Dorsolateral prefrontal cortex (tissue), 118 donors: ENCODE results near the gene HSPA1A. TPM values are rescaled to one million over a fixed set of nuclear protein-coding genes. Genes with fewer than 3 reads are reported as not detected.

Source experiments
- total RNA-seq, 120 experiments: library from RNA; stranded (reverse); gene quantifications; one replicate each; pipeline versions ENCODE4 v1.2.3 to v1.2.4, GENCODE V29; 2022

HSPA1A gene
- total RNA-seq, 120 experiments from 2014 or later = 73.4 to 4,082 (median 220) TPM

Other genes starting within 250 kb of the HSPA1A start
- 1 to 10 TPM in 4 of 120 experiments, under 1 TPM in 44, not detected in 72; 0.30 to 1.9 (median 0.53) TPM for gene LTA, start 243.3 kb upstream of the HSPA1A start, total RNA-seq
- 1 to 10 TPM in 5 of 120 experiments, under 1 TPM in 34, not detected in 81; 0.23 to 1.3 (median 0.41) TPM for gene TNF, start 240.0 kb upstream of the HSPA1A start, total RNA-seq
- 1 to 10 TPM in 33 of 120 experiments, under 1 TPM in 37, not detected in 50; 0.36 to 2.6 (median 0.98) TPM for gene LTB, start 233.1 kb upstream of the HSPA1A start, total RNA-seq
- gene LST1, start 229.3 kb upstream of the HSPA1A start, total RNA-seq = 10 to 100 TPM in 51 of 120 experiments, 1 to 10 TPM in 69; 2.0 to 32.2 (median 9.3) TPM
- gene NCR3, start 222.5 kb upstream of the HSPA1A start, total RNA-seq = 1 to 10 TPM in 4 of 120 experiments, under 1 TPM in 3, not detected in 113; 0.69 to 1.9 (median 1.1) TPM
- 10 to 100 TPM in 90 of 120 experiments, 1 to 10 TPM in 30; 1.8 to 89.3 (median 13.8) TPM for gene AIF1, start 200.3 kb upstream of the HSPA1A start, total RNA-seq
- 100 to 1,000 TPM; 158 to 273 (median 188) TPM for gene PRRC2A, start 194.8 kb upstream of the HSPA1A start, total RNA-seq
- 100 to 1,000 TPM; 144 to 262 (median 206) TPM for gene BAG6, start 162.9 kb upstream of the HSPA1A start, total RNA-seq
- gene APOM, start 159.6 kb upstream of the HSPA1A start, total RNA-seq = 1 to 10 TPM in 90 of 120 experiments, under 1 TPM in 22, not detected in 8; 0.56 to 5.0 (median 1.7) TPM
- gene C6orf47, start 154.8 kb upstream of the HSPA1A start, total RNA-seq = 10 to 100 TPM; 10.7 to 19.7 (median 13.8) TPM
- 10 to 100 TPM; 10.3 to 24.2 (median 15.8) TPM for gene GPANK1, start 150.5 kb upstream of the HSPA1A start, total RNA-seq
- 100 to 1,000 TPM in 112 of 120 experiments, 10 to 100 TPM in 8; 85.2 to 151 (median 118) TPM for gene CSNK2B, start 149.5 kb upstream of the HSPA1A start, total RNA-seq
- 10 to 100 TPM in 107 of 120 experiments, 1 to 10 TPM in 13; 6.4 to 36.1 (median 14.8) TPM for gene LY6G5B, start 145.6 kb upstream of the HSPA1A start, total RNA-seq
- 10 to 100 TPM in 12 of 120 experiments, 1 to 10 TPM in 108; 1.3 to 14.3 (median 6.4) TPM for gene LY6G5C, start 134.5 kb upstream of the HSPA1A start, total RNA-seq
- 10 to 100 TPM; 43.5 to 81.1 (median 56.8) TPM for gene ABHD16A, start 112.2 kb upstream of the HSPA1A start, total RNA-seq
- gene LY6G6F, start 108.7 kb upstream of the HSPA1A start, total RNA-seq = not detected
- gene LY6G6D, start 100.2 kb upstream of the HSPA1A start, total RNA-seq = 1 to 10 TPM in 3 of 120 experiments, not detected in 117; 1.6 to 2.9 (median 1.7) TPM
- 1 to 10 TPM in 1 of 120 experiments, under 1 TPM in 10, not detected in 109; 0.42 to 1.3 (median 0.57) TPM for gene LY6G6C, start 93.8 kb upstream of the HSPA1A start, total RNA-seq
- gene MPIG6B, start 92.2 kb upstream of the HSPA1A start, total RNA-seq = 1 to 10 TPM in 1 of 120 experiments, under 1 TPM in 37, not detected in 82; 0.19 to 1.1 (median 0.37) TPM
- gene DDAH2, start 86.2 kb upstream of the HSPA1A start, total RNA-seq = 10 to 100 TPM; 14.5 to 68.4 (median 29.2) TPM
- 10 to 100 TPM in 119 of 120 experiments, 1 to 10 TPM in 1; 6.1 to 85.5 (median 25.3) TPM for gene CLIC1, start 79.0 kb upstream of the HSPA1A start, total RNA-seq
- 10 to 100 TPM in 56 of 120 experiments, 1 to 10 TPM in 63, under 1 TPM in 1; 0.83 to 23.4 (median 9.7) TPM for gene MSH5, start 75.5 kb upstream of the HSPA1A start, total RNA-seq
- gene SAPCD1, start 52.9 kb upstream of the HSPA1A start, total RNA-seq = 1 to 10 TPM in 92 of 120 experiments, under 1 TPM in 10, not detected in 18; 0.54 to 7.7 (median 1.9) TPM
- gene VWA7, start 38.2 kb upstream of the HSPA1A start, total RNA-seq = 10 to 100 TPM in 116 of 120 experiments, 1 to 10 TPM in 4; 5.9 to 42.6 (median 21.4) TPM
- 10 to 100 TPM; 36.7 to 78.7 (median 56.4) TPM for gene VARS1, start 19.8 kb upstream of the HSPA1A start, total RNA-seq
- gene LSM2, start 8.6 kb upstream of the HSPA1A start, total RNA-seq = 10 to 100 TPM; 14.4 to 37.9 (median 25.8) TPM
- gene HSPA1L, start 260 bp upstream of the HSPA1A start, total RNA-seq = 10 to 100 TPM in 3 of 120 experiments, 1 to 10 TPM in 117; 3.0 to 12.0 (median 5.5) TPM
- 1,000 to 10,000 TPM in 12 of 120 experiments, 100 to 1,000 TPM in 108; 119 to 3,588 (median 260) TPM for gene HSPA1B, start 12.2 kb downstream of the HSPA1A start, total RNA-seq
- gene NEU1, start 47.3 kb downstream of the HSPA1A start, total RNA-seq = 10 to 100 TPM; 16.0 to 38.4 (median 27.6) TPM
- 1 to 10 TPM in 1 of 120 experiments, under 1 TPM in 4, not detected in 115; 0.18 to 1.7 (median 0.26) TPM for gene SLC44A4, start 63.5 kb downstream of the HSPA1A start, total RNA-seq
- 100 to 1,000 TPM in 8 of 120 experiments, 10 to 100 TPM in 112; 63.4 to 111 (median 85.5) TPM for gene EHMT2, start 82.2 kb downstream of the HSPA1A start, total RNA-seq
- gene ZBTB12, start 86.5 kb downstream of the HSPA1A start, total RNA-seq = 10 to 100 TPM in 15 of 120 experiments, 1 to 10 TPM in 105; 3.7 to 13.7 (median 7.6) TPM
- gene C2, start 112.2 kb downstream of the HSPA1A start, total RNA-seq = 10 to 100 TPM in 19 of 120 experiments, 1 to 10 TPM in 101; 3.0 to 17.0 (median 6.9) TPM
- 10 to 100 TPM in 66 of 120 experiments, 1 to 10 TPM in 54; 3.8 to 32.2 (median 10.6) TPM for gene CFB, start 130.6 kb downstream of the HSPA1A start, total RNA-seq
- 10 to 100 TPM; 28.5 to 67.8 (median 43.3) TPM for gene NELFE, start 143.4 kb downstream of the HSPA1A start, total RNA-seq
- gene SKIC2, start 143.6 kb downstream of the HSPA1A start, total RNA-seq = 100 to 1,000 TPM in 4 of 120 experiments, 10 to 100 TPM in 116; 48.6 to 115 (median 68.4) TPM
- 10 to 100 TPM; 15.3 to 38.3 (median 23.5) TPM for gene DXO, start 156.6 kb downstream of the HSPA1A start, total RNA-seq
- 100 to 1,000 TPM in 73 of 120 experiments, 10 to 100 TPM in 47; 28.7 to 508 (median 110) TPM for gene C4A, start 166.5 kb downstream of the HSPA1A start, total RNA-seq
- gene C4B, start 199.3 kb downstream of the HSPA1A start, total RNA-seq = 100 to 1,000 TPM in 66 of 120 experiments, 10 to 100 TPM in 54; 28.9 to 432 (median 108) TPM
- 1 to 10 TPM in 98 of 120 experiments, under 1 TPM in 20, not detected in 2; 0.34 to 9.4 (median 2.1) TPM for gene CYP21A2, start 222.9 kb downstream of the HSPA1A start, total RNA-seq